ENCODE results near the gene OTUB2.

DNA sequence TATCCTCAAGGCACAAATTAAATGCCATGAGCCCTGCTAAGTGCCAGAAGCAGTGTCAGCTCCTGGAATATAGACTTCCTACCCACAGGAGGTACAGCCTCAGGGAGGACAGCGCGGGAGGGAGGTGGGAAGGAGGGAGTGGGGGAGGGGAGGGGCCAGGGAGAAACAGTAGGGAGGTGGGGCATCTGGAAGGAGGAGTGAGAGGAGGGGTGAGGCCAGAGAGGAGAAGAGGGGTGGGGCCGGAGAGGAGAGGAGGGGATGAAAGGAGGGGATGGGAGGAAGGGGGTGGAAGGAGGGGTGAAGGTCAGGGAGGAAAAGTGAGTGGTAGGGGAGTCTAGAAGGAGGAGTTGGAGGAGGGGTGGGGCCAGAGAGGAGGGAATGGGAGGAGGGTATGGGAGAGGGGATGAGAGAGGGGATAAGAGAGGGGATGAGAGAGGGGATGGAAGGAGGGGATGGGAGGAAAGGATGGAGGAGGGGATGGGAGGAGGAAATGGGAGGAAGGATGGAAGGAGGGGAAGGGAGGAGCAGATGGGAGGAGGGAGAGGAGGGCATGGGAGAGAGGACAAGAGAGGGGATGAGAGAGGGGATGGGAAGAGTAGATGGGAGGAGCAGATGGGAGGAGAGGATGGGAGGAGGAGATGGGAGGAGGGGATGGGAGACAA is 38.2 kb upstream of the OTUB2 start:
- TF ChIP-seq CTCF (IDR thresholded peaks at IDR 0.05) (no peak), POLR2A (IDR thresholded peaks at IDR 0.05) (no peak), POLR2AphosphoS5 (IDR thresholded peaks at IDR 0.05; ENCODE audit: insufficient read depth in 1 of 2, low read depth in 1 of 2) (no peak)

All from vagina (tissue), 2 donors.